ENCODE results near the gene GBE1.

The GBE1 gene

DNA sequence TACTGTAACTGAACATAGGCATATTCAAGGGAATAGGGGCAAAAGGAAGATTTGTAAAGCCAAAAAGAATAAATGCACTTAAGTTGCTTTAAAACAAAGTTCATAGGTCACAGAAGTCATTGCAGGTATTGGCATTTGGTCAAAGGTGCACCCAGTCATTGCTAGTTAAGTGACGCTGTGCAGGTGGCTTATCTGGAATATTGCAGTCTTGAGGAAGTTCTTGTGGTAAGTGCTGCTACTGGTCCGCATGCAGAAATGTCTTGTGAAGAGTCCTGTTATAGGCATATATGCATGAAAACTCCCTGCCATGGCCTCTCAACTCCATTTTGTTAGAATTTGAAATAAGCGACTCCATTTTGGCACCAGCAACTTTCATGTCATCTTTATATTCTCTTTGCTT is 293.1 kb downstream of the GBE1 start:
- DNase-seq (ENCODE audit: low spot score) = no peak

DNA sequence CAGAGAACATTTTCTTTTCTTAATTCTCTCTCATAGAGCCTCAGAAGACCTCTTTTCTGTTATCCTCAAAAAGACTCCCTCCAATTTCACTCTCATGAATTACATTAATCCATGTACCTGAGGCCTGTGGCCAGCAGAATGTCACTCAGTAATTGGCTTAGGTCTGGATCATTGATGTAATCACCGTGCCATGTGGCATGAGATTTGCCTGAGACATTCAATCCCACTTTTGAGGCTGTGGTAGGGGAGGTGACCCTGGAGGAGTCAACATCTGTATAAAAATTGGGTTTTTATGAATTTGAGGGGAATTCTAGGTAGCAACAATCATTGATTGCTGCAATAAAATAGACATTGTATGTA is 295.3 kb downstream of the GBE1 start:
- DNase-seq (ENCODE audit: low spot score) = no peak

DNA sequence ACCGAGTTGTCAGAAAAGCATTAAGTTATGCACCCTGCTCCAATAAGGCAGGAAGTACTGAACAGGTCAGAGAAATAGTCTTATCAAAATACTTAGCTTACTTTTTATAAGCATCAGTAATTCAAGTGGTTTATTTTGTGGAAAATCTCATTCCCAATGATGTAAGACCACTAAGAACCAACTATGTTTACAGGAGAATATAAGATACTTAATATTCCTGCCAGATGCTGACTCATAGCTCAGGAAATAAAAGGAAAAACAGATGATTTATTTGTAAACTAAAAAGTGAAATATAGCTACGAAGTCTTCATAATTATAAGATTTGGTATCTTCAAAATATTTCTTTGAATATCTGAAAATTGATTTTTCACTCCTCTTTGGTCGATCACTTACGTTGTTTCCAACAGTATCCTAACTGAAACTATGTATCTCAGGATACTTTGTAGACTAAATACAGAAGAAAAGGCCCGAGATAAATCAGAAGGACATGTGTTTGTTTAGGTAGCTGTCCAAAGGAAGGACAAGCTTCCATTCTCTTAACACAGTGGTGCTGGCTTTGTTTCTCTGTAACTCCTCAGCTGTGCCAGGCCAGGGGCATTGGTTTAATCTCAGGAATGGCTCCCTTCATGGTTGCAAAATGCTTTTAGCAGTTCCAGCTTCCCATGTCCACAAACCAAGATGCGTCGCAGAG is 295.8 kb downstream of the GBE1 start:
- DNase-seq (ENCODE audit: low spot score) = no peak

DNA sequence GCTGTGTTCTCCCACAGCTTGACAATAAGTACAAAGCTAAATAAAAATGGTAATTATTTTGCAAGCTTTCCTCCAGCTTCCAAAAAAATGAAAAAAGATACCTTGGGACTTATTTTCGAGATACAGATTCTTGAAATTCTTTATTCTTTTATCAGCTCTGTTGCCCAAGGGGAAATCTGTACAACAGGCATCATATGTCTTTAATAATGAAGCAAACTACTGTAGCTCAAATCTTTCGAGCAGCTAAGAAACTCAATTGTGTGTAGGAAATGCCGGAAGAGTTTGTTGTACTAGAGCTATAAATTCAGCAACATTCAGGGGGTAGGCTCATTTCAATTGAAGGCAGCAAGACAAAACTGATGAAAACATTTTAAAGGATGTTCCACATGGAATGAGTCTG is 297.7 kb downstream of the GBE1 start:
- no peak for DNase-seq (ENCODE audit: low spot score)

DNA sequence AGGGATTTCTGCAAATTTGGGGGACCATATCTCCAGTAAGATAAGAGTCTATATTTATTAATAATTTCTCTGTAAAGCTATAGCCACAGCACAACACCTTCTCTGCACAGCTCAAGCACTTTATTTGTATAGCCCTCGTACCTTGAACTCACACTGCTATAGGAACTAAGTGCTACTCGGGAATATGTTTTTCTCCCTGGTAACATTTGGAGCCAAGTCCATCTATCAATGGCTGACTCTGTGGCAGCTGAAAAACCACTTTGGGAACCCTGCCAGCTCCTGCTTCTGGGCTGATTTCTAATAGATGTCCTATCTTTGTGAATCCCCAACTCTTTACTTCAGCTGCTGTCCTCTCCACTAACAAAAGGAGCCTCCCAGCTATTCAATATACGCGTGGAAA is 298.5 kb downstream of the GBE1 start:
- DNase-seq (ENCODE audit: low spot score) = no peak

DNA sequence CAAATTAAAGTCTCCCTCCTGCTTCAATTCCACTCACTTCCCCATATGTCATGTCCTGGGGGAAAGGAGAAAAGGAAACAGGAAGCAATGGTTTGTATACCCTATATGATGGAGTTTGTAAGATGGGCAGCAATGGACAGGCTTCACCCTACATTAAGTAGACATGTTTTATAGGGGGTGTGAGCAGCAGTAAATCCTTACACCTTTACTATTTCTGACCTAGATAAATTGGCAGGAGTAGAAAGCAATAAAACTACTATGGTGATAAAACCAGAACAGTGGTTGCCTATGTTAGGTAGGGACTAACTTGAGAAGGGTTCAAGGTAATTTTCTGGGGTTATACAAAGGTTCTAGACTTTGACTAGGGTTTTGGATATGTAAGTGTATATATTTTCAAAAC is 301.7 kb downstream of the GBE1 start:
- DNase-seq (ENCODE audit: low spot score) = no peak

DNA sequence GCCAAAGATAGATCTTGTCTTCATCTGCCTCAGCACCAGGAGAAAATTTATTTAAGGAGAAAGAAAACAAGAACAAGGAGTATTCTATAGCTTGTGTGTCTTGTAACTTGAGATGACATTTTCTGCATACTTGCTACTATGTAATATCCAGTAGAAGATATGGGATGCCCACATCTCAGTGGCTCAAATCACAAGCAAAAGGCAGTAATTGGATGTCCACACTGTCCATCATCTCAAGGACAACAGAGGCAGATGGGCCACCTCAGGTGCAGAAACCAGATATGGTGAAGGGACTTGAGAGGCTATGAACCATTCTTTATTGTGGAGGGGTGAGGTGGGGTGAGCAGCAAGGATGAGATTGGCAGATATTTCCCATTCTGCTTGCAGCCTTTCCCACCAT is 309.0 kb downstream of the GBE1 start:
- no peak for DNase-seq (ENCODE audit: low spot score)

DNA sequence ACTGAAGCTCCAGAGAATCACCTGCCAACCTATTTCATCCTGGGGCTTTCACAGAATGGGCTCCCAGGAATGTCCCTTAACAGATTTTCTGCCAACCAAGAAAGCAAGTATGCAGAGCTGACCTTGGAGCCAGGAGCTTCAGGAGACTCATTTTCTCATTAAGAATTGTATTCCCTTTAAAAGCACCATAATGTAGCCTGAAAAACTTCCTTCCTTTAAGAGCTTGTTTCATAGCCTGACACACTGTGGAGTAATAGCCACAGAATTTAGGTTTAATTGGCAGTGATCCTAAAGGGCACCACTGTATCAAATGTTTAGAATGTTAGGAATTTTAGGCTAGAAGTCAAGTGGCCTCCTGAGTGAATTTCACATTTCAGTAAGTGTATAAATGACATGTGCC is 309.8 kb downstream of the GBE1 start:
- DNase-seq (ENCODE audit: low spot score) = no peak

DNA sequence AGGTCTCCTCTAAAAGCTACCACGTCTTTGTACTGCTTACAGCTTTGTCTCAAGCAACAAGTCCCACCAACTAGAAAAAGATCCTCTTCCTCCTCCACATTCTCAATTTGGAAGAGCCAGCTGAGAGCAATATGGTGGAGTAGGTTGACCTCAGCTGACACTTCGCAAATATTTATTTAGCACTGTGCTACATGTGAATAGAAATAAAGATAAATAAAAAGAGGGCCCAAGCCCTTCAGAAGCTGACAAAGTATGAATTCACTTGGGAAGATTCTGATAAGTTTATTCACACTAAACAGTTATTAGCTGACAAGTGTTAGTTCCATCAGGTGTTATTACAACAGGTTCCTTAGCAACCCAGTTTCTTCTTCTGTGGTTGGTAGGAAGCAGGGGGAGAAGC is 310.3 kb downstream of the GBE1 start:
- no peak for DNase-seq (ENCODE audit: low spot score)

DNA sequence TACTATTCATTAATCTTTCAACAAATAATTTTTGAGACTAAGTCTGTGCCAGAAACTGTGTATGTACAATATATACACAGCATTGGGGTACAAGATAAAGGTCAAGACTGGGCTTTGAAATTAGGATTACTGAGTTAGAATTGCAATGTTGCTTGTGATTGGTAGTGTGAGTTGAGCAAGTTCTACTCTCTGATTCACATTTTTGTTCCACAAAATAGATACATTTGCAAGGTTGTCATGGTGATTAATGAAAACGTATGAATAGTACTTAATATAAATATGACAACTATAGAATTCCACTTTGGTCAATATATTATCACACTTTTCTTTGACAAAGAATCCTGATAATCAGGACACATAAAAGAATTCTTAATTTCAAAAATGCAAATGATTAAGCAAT is 314.6 kb downstream of the GBE1 start:
- no peak for DNase-seq (ENCODE audit: low spot score)

DNA sequence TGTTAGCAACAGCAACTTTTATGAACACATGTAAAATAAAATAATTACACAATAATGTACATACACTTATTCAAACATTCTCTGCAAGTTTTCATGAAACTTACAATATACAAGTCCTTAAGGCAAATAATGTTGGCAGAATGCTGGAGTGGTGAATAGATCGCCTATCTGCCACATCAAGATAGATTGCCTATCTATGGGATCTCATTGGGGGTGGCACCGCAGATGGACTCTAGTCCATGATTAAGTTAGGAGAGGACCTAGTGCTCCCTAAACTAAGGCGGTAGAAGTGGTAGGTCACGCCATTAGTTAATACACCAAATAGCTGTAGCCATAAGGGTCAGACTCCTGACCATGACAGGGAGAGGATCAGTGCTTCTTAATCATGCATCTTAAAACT is 315.7 kb downstream of the GBE1 start:
- no peak for DNase-seq (ENCODE audit: low spot score)

DNA sequence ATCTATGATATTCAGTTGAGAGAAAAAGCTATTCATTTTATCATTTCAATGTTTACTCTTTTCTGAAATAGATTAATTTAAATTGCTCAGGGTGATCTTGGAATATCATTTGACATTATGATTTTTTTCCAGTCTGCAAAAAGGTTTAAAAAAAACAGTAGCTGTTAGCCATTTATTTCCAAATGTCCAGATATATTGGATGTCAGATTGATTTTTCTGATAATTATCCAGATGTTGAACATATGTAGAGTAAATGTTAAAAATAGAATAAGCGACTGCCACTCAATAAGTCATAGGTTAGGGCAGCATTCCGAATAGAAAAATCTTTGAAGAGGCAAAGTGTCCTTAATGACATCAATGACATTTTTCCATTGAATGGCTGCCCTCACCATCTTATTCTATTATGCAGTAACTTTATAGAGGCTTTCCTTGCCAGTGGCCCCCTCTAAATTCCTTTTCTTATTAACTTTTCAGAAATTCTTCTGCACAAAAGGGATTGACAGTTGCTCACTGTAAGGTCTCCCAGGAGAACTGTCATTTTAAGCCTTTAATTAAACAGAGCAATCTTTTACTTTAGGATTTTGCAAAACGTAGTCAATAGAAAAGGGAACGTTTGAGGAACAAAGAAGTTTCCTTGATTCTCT is 316.5 kb downstream of the GBE1 start:
- DNase-seq (ENCODE audit: low spot score) = no peak

DNA sequence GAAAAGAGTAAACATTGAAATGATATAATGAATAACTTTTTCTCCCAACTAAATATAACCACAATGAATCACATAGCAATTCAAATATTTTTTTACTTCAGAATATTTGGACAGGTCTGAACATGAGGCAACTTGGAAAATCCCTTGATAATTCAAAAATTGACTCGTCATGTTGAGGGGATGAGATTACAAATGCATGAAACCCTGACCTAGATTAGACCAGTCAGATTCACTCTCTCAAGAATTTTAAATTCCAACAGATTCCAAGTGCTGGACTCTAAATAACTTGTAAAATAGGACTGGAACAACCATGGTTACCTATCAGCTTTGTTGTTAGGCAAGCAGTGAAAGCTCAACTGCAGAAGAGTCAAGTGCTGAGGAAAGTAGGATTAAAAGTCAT is 317.5 kb downstream of the GBE1 start:
- no peak for DNase-seq (ENCODE audit: low spot score)

DNA sequence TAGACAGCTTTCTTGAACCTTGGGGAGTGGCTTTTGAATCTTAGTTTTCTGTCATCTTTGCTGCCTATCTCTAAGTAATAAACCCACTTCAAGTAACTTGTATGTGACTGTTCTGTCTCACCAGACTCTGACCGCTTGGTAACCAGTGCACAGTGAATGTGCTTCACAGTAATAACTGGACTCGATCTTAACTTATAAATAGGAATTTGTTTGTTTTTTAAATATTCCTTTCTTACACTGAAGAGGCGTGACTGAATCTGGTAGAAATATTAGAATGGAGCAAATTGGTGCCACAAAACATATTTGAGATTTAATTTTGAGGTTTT is 318.0 kb downstream of the GBE1 start:
- no peak for DNase-seq (ENCODE audit: low spot score)

DNA sequence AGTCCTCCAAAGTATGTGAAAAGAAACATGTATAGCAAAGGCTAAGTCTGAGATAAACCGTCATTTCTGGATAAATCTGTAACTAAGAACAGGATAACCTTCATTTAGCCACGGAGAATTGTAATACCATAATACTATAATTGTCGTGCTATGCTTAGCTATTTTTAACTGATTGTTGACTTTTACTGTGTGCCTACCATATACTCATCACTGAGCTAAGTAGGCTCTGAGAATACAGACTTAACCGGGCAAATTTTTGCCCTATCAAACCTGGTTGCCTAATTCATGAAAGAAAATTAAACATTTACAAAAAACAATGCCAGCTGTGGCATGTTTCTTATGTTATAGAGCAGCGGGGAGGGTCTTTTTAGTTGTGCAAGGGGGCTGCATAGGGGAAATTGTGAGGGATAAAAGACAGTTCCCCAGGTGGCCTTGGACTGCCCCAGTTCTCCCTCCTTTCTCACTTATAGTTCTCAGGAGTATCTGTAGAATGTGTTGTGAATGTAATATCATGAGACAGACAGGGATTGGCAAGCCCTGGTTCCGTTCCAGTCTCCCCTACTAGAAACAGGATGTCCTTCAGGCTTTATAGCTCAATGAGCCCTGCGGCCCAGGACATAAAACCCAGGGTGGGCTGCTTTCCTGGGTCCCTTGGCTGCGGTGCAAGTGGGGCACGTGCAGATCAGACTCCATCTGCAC is 318.5 kb downstream of the GBE1 start:
- no peak for DNase-seq (ENCODE audit: low spot score)

DNA sequence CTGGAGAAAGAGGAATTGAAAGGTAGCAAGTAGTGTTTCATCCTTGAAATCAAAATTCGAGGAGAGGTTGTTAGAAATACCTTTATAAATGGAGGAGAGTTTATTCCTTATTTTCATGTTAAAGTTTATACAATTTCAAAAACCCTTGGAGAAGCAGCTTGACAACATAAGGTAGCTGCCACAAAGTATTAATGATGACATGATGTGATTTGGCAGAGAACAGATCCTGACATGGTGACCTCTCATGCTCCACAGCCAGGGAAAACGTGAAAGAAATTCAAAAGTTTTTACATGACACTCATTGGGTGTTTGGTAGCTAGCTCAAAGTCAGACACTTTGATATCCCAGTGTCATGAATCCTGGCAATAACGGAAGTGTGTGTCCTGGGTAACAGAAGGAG is 320.8 kb downstream of the GBE1 start:
- no peak for DNase-seq (ENCODE audit: low spot score)

All from putamen (tissue), 1 donor.